HG03571 (cell line): ENCODE measurements around the gene SWSAP1.
"Not testable (repeated sequence)": the region's sequence is repeated elsewhere in the genome, so short reads cannot be mapped to it uniquely, and the experiment has no call there.

Source experiments
- ATAC-seq: cut with Tn5 transposase; IDR thresholded peaks from one replicate; pipeline ENCODE4 v1.9.1; 2021; ENCODE audit not compliant: unreplicated experiment

SWSAP1 gene

DNA sequence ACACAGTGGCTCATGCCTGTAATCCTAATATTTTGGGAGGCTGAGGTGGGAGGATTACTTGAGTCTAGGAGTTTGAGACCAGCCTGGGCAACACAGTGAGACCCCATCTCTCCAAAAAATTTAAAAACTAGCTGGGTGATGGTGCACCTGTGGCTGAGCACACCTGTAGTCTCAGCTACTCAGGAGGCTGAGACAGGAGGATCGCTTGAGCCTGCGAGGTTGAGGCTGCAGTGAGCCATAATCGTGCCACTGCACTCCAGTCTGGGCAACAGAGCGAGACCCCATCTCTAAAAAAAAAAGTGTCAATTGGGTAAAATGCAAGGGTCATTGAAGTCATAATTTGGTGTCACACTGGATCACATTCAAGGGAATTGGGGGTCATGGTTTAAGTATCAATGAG is 20.4 kb upstream of the SWSAP1 start:
- ATAC-seq, result not testable (repeated sequence)

DNA sequence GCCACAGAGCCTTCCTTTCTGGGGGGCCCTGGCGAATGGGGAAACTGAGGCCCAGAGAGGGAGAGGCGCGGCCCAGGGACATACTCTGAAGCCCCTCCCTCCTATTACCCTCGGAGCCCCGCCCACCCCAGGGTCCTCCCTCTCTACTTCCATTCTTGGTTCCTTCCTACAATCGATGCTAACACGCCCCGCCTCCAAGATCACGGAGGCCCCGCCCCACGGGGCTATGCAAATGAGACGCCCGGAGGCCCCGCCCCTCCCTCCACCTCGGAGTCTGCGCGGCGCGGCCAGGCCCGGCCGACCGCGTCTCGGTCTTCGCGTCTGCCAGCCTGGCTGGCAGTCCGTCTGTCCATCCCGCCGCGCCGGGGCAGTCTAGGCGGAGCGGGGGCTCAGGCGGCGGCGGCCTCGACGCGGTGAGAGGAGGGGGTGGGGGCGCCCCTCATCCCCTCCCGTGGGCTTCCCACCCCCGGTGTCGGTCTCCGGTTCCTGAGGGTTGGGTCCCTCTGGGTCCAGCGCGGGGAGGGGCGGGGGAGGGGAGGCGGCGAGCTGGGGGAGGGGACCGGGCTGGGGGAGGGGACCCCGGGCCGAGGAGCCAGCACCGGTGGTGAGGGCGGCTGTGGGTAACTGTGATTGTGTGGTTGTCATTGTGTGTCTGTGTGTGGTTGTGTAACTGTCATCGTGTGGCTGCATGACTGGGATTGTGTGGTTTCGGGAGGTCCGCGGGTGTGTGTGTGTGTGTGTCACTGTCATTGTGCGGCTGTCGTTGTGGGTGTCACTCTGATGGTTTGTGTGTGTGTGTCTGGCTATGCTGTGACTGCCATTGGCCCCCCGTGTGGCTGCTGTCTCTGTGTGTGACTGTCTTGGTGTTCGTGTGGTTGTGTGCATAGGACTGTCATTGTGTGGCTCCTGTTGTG is 19.0 kb upstream of the SWSAP1 start, which contains the start of gene PLPPR2:
TSS of gene PLPPR2 (plus strand) at position 273 of the 914 bp plus-strand sequence. CDS start 2,242 bp downstream, outside the sequence.
- no peak for ATAC-seq

- ATAC-seq, result no peak
Observed at GRCh38 chr19:11356074-11356397, 18.4 kb upstream of the SWSAP1 start.

- ATAC-seq, result no peak
Observed at GRCh38 chr19:11356676-11357550, 17.6 kb upstream of the SWSAP1 start.

DNA sequence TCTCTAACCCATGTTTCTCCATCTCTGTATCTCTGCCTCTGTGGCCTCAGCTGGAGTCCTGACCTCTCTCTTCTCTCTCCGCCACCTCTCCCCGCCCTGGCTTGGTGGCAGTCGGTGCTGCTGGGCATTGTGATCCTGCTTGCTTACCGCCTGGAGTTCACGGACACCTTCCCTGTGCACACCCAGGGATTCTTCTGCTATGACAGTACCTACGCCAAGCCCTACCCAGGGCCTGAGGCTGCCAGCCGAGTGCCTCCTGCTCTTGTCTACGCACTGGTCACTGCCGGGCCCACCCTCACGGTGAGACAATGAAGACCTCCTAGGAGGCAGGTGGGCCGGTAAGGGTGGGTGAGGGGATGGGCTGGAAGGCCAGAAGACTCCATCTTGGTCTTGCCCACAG is 15.0 kb upstream of the SWSAP1 start:
- ATAC-seq, result no peak

GRCh38 chr19:11361037-11361770 is 13.3 kb upstream of the SWSAP1 start:
- ATAC-seq, result no peak

DNA sequence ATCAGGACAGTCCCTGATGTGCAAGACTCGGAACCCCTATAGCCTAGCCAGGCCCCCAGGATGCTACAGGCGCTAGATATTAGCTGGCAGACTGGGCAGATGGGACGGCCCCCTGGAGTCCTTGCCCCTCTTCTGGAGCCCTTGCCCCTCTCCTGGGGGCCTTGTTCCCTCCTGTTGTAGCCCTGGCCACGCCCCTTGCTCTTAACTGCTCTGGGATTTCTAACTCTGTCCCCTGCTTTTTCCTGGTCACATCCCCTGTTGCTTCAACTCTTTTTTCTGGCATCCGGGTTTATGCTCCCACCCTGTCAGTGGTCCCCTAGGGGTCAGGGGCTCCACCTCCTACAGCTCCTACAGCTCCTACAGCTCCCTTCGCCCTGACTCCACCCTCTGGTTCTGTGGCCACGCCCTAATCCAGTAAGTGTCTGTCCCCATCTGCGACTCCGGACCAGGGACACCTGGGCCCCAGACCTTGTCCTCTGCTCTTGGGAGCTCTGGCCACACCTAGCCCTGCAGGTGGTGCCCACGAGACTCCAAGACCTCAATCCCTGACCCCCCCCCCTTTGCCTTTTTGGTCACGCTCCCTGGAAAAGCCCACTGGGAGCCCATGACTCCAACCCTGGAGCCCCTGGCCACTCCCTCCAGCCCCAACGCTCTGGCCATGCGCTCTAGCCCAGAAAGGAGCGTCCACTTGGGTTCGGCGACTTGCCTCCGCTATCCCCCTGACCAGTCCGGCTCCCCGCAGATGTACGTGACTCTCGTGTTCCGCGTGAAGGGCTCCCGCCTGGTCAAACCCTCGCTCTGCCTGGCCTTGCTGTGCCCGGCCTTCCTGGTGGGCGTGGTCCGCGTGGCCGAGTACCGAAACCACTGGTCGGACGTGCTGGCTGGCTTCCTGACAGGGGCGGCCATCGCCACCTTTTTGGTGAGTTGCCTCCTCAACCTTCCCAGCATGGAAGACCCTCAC is 12.4 kb upstream of the SWSAP1 start:
- ATAC-seq, result no peak

DNA sequence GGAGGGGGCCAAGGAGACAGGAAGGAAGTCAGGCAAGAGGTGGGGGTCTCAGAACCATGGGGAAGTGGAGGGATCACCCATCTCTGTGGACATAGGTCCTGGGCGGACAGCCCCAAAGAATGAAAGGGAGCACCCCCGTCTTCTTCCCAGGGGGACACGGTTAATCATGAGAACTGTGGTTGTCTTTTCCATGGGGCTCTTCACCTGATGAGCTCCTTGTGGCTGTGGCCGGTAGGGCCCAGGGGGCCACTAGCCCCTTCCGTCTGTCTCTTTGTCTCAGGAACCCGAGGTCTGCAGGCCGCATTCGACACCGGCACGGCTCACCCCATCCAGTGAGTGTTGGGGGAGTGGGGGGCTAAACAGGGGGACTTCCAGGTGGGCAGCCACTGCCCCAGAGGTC is 10.6 kb upstream of the SWSAP1 start:
- no peak for ATAC-seq

GRCh38 chr19:11364296-11364904 is 10.1 kb upstream of the SWSAP1 start:
- no peak for ATAC-seq

- ATAC-seq, result no peak
Observed at GRCh38 chr19:11364935-11365334, 9.5 kb upstream of the SWSAP1 start.

- ATAC-seq, result no peak
Observed at GRCh38 chr19:11365557-11366117, 8.8 kb upstream of the SWSAP1 start.

DNA sequence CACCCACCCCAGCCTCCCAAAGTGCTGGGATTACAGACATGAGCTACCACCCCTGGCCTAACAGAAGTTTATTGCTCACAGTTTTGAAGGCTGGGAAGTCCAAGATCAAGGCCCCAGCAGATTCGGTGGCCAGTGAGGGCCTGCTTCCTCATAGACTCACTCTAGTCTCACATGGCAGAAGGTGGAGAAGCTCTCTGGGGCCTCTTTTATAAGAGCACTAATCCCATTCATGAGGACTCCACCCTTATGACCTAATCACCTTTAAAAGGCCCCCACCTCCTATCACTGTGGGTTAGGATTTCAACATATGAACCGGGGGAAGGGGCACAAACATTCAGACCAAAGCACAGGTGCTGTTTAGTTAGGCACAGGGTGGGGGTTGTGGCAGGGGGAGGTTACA is 6.9 kb upstream of the SWSAP1 start:
- ATAC-seq, result no peak

DNA sequence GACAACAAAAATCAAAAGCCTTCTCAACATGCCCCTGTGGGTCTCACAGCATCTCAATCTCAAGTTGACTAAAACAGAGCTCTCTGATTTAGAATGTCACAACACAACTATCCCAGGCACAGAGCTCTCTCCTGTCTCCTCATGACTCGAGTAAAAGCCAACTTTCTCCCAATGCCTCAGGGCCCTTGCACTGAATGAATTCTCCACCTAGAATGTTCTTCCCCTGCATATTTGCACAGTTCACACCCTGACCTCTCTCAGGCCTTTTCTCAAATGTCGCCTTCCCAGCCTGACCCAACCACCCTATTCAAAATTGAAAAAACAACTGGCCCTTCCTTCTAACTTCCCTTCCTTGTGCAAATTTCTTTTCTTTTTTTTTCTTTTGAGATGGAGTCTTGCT is 3.7 kb upstream of the SWSAP1 start:
- no peak for ATAC-seq

DNA sequence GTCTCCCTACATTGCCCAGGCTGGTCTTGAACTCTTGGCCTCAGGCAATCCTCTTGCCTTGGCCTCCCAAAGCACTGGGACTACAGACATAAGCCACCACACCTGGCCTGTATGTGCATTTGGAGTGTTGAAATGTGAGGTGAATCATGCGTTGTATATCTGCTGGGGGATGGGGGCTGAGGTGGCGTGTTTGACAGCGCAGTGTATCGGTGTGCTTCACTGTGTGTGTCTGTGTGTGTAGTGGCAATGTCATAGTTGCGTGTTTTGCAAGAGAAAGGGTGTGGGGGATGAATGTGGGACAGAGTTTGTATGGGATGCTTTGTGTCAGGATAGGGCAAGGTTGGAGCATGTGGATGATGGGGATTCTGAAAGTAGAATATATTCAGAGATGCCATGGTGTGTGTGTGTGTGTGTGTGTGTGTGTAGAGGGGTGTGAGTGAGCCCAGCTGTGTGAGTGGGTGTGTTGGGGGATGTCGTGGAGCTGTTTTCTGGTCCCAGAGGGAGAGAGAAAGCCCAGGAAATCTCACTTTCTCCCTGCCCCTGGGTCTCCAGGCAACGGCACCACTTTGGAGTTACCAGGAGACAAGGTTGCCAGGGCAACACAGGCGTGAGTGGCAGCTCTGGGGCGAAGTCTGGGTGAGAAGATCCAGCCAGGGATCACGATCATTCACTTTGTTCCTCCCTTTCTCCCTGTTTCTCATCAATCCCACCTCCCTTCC is 1.1 kb upstream of the SWSAP1 start:
- ATAC-seq, result no peak

DNA sequence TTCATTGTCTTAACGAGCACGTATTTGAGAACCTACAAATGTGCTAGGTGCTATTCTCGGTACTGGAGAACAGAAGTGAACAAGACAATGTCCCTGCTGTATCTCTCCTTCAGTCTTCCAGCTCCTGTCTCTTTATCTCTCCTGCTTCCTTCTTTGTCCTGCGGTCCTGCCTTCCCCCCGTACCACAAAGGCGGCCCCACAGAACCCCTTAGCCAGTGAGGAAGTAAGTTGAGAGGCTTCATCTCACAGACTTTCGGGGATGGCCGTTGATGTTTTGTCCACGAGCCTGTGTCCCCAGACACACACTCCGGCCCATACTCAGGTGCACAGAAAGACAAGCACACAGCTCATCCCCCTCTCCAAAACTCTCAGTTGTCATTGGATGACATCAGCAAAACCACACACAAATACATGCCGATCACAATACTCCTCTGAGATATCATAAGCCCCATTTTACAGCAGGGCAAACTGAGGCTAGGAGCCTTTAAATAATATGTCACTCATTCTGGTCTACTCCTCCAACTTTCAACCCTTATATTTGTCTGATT is 507 bp upstream of the SWSAP1 start:
- no peak for ATAC-seq

GRCh38 chr19:11375143-11375948 is 880 bp downstream of the SWSAP1 start:
- ATAC-seq, result no peak

- no peak for ATAC-seq
Observed at GRCh38 chr19:11377237-11377636, 2.8 kb downstream of the SWSAP1 start.

- no peak for ATAC-seq
Observed at GRCh38 chr19:11377756-11378155, 3.3 kb downstream of the SWSAP1 start.
